ENCODE results near the gene KIF3C.
"Not testable (repeated sequence)": the region's sequence is repeated elsewhere in the genome, so short reads cannot be mapped to it uniquely, and the experiment has no call there.

The KIF3C gene

GRCh38 chr2:25999406-25999805, 17.1 kb upstream of the KIF3C start:
- DNase-seq (ENCODE audit: low spot score), result not testable (repeated sequence)

DNA sequence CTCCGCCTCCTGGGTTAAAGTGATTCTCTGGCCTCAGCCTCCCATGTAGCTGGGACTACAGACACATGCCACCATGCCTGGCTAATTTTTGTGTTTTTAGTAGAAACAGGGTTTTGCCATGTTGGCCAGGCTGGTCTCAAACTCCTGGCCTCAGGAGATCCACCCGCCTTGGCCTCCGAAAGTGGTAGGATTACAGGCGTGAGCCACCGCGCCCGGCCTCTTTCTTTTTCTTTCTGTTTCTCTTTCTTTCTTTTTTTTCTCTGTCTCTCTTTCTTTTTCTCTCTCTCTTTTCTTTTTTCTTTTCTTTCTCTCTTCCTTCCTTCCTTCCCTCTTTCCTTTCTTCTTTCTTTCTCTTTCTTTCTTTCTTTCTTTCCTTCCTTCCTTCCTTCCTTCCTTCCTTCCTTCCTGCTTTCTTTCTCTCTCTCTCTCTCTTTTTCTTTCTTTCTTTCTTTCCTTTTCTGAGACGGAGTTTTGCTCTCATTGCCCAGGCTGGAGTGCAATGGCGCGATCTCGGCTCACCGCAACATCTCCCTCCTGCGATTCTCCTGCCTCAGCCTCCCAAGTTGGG, 16.6 kb upstream of the KIF3C start:
- DNase-seq (ENCODE audit: low spot score), result not testable (repeated sequence)

- no peak for DNase-seq (ENCODE audit: low spot score)
Observed at GRCh38 chr2:25996844-25997243, 14.5 kb upstream of the KIF3C start.

- DNase-seq (ENCODE audit: low spot score), result no peak
Observed at GRCh38 chr2:25994509-25994908, 12.2 kb upstream of the KIF3C start.

GRCh38 chr2:25993049-25993448, 10.8 kb upstream of the KIF3C start:
- no peak for DNase-seq (ENCODE audit: low spot score)

- no peak for DNase-seq (ENCODE audit: low spot score)
Observed at GRCh38 chr2:25992556-25992955, 10.3 kb upstream of the KIF3C start.

DNA sequence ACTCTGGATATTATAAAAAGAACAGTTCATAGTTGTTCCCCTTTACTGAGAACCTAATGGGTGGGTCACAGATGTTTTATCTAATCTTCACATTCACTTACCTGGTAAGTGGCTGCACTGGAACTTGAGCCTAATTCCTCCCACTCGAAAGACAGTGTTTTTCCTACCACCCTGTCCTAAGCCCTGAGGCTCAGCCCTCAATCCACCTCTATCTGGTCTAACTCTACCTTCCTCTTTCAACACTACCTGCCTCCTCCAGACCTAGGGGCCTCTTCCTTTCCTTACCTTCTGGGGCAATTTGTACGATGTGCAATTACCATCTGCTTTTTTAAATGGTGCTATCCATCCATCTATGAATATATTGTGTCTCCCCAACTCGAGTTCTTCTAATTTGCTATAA, 9.7 kb upstream of the KIF3C start:
- DNase-seq (ENCODE audit: low spot score), result no peak

GRCh38 chr2:25989154-25989553, 6.9 kb upstream of the KIF3C start:
- DNase-seq (ENCODE audit: low spot score), result no peak

- DNase-seq (ENCODE audit: low spot score), result no peak
Observed at GRCh38 chr2:25988134-25988533, 5.8 kb upstream of the KIF3C start.

DNA sequence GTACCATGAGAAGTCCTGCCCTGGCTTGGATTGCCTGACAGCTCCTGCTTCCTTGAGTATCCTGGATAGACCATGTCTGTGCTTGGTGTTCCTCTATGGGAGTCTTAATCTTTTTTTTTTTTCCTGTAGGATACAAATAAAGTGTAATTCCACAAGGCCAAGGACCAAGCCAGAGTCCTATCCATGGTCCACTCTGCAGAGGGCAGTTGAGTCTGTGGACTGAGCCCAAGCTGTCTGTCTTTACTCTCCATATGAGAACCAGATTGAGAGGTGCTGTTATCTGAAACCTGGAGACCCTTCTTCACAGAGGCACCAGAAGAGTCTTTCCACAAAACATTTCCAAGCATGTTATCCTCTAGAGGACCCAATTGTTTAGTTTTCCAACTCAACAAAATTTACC, 1.4 kb upstream of the KIF3C start:
- no peak for DNase-seq (ENCODE audit: low spot score)

DNA sequence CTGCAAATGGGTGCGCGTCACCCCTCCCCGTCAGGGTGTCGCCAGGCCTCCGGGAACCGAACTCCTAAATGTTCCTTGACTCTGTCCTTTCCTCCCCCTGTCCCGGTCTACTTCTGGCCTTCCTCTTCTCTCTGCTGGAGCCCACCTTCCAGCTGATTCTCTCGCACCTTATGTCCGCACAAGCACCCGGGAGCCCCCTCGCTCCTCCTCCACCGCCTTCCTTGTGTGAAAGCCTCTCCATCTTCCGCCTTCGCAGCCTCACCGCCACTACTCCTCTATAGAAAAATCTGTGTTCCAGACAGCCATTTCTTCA, 627 bp upstream of the KIF3C start:
- DNase-seq (ENCODE audit: low spot score), result no peak

GRCh38 chr2:25981596-25982272, 563 bp downstream of the KIF3C start:
- DNase-seq (ENCODE audit: low spot score), result no peak

- no peak for DNase-seq (ENCODE audit: low spot score)
Observed at GRCh38 chr2:25980951-25981350, 1.3 kb downstream of the KIF3C start.

GRCh38 chr2:25980076-25980887, 2.0 kb downstream of the KIF3C start:
- no peak for DNase-seq (ENCODE audit: low spot score)

GRCh38 chr2:25979001-25979400, 3.3 kb downstream of the KIF3C start:
- no peak for DNase-seq (ENCODE audit: low spot score)

DNA sequence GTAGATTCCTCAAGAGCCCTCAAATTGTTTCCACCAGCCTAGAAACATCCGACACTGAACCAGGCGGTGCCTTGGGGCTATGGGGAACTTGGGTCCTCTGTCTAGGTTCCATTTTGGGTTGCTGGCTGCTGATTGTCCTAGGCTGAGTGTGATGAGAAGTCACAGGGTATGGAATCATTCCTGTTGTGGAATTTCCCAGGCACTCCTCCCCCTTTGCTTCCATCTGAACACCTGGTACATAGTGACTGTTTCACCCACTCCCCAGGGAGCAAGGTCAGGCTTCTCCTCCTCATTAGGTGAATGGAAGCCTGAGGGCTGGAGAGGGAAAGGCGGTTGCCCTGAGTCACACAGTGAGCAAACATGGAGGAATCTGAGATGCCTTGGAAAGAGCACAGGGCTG, 4.5 kb downstream of the KIF3C start:
- no peak for DNase-seq (ENCODE audit: low spot score)

DNA sequence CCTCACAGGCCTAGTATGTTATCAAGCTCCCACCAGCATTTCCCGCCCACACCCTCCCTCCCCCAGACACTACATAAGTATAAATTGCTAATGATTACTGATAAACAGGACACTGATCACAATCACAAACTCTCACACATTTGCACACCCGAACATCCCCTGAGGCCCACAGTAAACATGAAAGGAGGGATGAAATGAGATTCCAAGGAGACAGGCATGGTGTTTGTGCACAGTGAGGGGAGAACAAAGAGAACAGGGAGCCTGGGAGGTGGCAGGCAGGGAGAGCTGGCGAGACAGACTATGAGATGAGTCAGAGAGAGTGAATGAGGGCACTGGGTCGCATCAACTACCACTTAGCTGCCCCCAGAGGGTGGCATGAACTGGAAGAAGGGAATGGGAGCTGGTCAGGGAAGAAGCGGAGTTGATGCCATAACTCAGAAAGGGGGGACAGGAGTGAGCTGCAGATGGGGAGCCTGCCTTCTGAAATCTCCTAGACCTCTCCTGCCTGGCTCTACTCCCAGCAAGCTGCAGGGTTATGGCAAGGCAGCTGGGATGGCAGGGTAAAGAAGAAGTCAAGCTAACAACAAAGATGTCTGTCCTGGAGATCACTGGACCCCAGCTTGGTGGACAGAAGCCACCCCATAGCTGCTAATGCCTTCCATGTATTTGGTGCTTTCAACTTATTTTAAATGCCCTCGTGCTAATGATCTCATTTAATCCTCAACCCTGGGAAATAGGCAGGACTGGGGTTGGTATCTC, 5.1 kb downstream of the KIF3C start:
- no peak for DNase-seq (ENCODE audit: low spot score)

- no peak for DNase-seq (ENCODE audit: low spot score)
Observed at GRCh38 chr2:25972049-25972823, 10.1 kb downstream of the KIF3C start.

GRCh38 chr2:25971596-25971995, 10.7 kb downstream of the KIF3C start:
- no peak for DNase-seq (ENCODE audit: low spot score)

DNA sequence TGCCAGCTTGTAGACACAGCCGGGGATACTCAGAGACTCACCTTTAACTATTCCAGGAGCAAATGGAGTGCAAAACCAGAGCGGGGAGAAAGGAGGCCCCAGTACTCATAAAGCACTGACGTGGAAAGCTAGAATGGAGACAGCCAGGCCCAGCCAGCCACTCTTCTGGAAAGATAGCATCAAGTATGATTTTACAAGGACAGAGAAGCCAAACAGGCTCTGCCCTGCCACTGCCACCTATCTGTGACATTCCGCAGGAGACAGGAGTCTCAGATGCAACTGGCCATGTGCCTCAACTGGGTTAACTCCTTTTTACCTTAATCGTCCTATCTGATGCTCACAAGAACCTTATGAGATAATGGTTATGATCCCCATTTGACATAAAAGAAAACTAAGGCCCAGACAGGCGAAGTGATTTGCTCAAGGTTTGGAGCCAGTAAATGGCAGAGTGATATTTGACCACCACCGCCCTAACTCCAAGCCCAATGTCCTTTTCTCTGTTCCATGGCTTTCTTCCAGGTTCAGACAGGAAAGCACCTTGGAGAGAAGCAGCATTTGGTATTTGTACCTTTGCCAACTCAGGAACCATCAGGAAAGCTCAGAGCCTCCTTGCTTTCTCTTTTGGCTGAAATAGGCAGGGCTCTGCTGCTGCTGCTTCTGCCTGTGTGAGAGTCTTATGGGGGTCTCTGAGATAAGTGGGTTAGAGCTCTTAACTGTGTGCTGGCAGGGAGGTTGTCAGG, 15.6 kb downstream of the KIF3C start:
- DNase-seq (ENCODE audit: low spot score), result no peak

DNA sequence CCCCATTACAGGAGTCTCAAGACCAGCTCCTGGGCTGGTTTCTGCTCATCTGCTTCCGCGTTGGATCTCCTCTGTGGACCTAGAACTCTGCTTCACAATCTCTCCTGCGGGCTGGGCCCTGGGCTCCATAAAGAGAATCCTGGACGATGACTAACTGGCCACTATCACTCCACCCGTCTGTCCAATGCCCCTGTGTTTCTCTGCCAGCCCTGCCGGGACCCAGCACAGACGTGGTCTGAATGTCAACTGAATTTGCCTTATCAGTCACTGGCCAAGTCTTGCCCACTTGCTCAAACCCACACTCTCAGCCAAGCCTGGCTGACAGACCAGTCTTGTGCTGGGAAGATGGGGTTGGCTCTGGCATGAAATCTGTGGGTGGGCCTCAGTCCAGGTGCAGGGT, 17.4 kb downstream of the KIF3C start:
- DNase-seq (ENCODE audit: low spot score), result no peak

All from CD4-positive, alpha-beta T cell treated with Interleukin-6 at 100 ng/mL for 8 hours (primary cell).